ENCODE measurements around the gene PRLR. TPM values are rescaled to one million over a fixed set of nuclear protein-coding genes. Genes with fewer than 3 reads are reported as not detected.

Gene PRLR
- total RNA-seq, 4 donors from 2014 or later: 0.10 to 0.65 (median 0.39) TPM

- Histone ChIP-seq H3K27ac (no peak overlapping the region), H3K27me3 (no peaks in the 10 kb centered on the region), H3K36me3 (no peaks in the 10 kb centered on the region), H3K9me3 (no peaks in the 10 kb centered on the region), H3K4me1 (no peaks in the 10 kb centered on the region), H3K4me3 (no peak overlapping the region)
- in situ Hi-C loops (cut with MboI; ENCODE audit: low sequenced_read_pairs in 4 of 4): no loop called here
- no peak for ATAC-seq
- intact Hi-C loops (cut with DNase I; ENCODE audit: low total_unique reads): no loop called here
- no peak for DNase-seq
- no peak for TF ChIP-seq POLR2A (IDR thresholded peaks at IDR 0.05)
- TF ChIP-seq CTCF (IDR thresholded peaks at IDR 0.05 in 4 of 5, conservative IDR thresholded peaks at IDR 0.05 in 1 of 5): no peak
Measured at GRCh38 chr5:35239476-35239875, 9.2 kb upstream of the PRLR start.

GRCh38 chr5:35237580-35238376 is 7.5 kb upstream of the PRLR start:
- H3K27ac ChIP-seq: no peak overlapping the region
- H3K36me3 ChIP-seq: no peaks in the 10 kb centered on the region
- no peak for DNase-seq
- no peak for TF ChIP-seq CTCF (IDR thresholded peaks at IDR 0.05 in 4 of 5, conservative IDR thresholded peaks at IDR 0.05 in 1 of 5)
- TF ChIP-seq POLR2A (IDR thresholded peaks at IDR 0.05): no peak
- in situ Hi-C loops (cut with MboI; ENCODE audit: low sequenced_read_pairs in 4 of 4): no loop called here
- no peaks in the 10 kb centered on the region for H3K9me3 ChIP-seq
- H3K27me3 ChIP-seq: peaks cover 0 to 2% (median 0%) of the 10 kb centered on the region in 3 donors
- intact Hi-C loops (cut with DNase I; ENCODE audit: low total_unique reads): no loop called here
- no peaks in the 10 kb centered on the region for H3K4me1 ChIP-seq
- no peak for ATAC-seq
- no peak overlapping the region for H3K4me3 ChIP-seq

DNA sequence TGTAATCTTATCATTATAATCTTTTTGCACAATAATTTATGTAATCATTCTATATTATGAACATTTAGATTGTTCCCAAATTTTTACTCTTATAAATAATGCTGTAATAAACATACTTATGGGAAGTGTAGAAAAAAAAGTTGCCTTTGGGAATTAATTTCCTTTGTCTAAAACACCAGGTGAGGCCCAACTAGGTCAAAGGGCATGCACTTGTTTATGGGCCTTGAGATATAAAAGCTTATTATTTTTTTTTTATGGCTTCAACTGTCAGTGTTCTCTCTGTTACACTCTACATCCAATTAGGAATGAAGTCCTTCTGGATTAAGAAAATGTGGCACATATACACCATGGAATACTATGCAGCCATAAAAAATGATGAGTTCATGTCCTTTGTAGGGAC is 6.5 kb upstream of the PRLR start:
- H3K4me3 ChIP-seq: no peak overlapping the region
- no peak for ATAC-seq
- no peak for TF ChIP-seq CTCF (IDR thresholded peaks at IDR 0.05 in 4 of 5, conservative IDR thresholded peaks at IDR 0.05 in 1 of 5)
- DNase-seq: no peak
- in situ Hi-C loops (cut with MboI; ENCODE audit: low sequenced_read_pairs in 4 of 4) (no loop called here), intact Hi-C loops (cut with DNase I; ENCODE audit: low total_unique reads) (no loop called here)
- H3K27ac ChIP-seq: no peak overlapping the region
- H3K27me3 ChIP-seq: peaks cover 0 to 4% (median 3%) of the 10 kb centered on the region in 3 donors
- H3K9me3 ChIP-seq: no peaks in the 10 kb centered on the region
- no peaks in the 10 kb centered on the region for H3K36me3 ChIP-seq
- no peaks in the 10 kb centered on the region for H3K4me1 ChIP-seq

GRCh38 chr5:35233601-35234000 is 3.3 kb upstream of the PRLR start:
- intact Hi-C loops (cut with DNase I; ENCODE audit: low total_unique reads): no loop called here
- Histone ChIP-seq H3K4me3 (no peak overlapping the region), H3K27me3 (peaks cover 18 to 28% (median 18%) of the 10 kb centered on the region in 3 donors), H3K27ac (no peak overlapping the region), H3K36me3 (no peaks in the 10 kb centered on the region), H3K4me1 (no peaks in the 10 kb centered on the region), H3K9me3 (no peaks in the 10 kb centered on the region)
- no peak for ATAC-seq
- TF ChIP-seq POLR2A (IDR thresholded peaks at IDR 0.05) (no peak), CTCF (IDR thresholded peaks at IDR 0.05 in 4 of 5, conservative IDR thresholded peaks at IDR 0.05 in 1 of 5) (no peak)
- in situ Hi-C loops (cut with MboI; ENCODE audit: low sequenced_read_pairs in 4 of 4): no loop called here
- DNase-seq: no peak

All from gastrocnemius medialis (tissue), 4 donors.